Glomerular endothelial cell (primary cell): Measurements from ENCODE around the gene CFAP157. TPM values are rescaled to one million over a fixed set of nuclear protein-coding genes. Genes with fewer than 3 reads are reported as not detected.

Source experiments
- DNase-seq: peaks from one replicate; pipeline ENCODE4 v3.0.0-alpha.2; 2011; ENCODE audit warnings: low read depth, low spot score; ENCODE audit errors: extremely low read depth
- total RNA-seq: library from RNA; depleted of rRNA; stranded (reverse); fragments of >200 nt; gene quantifications from 2 replicates; pipeline ENCODE4 v1.2.3, GENCODE V29; 2015

CFAP157 gene
- total RNA-seq, 1 donor from 2014 or later: not detected

DNA sequence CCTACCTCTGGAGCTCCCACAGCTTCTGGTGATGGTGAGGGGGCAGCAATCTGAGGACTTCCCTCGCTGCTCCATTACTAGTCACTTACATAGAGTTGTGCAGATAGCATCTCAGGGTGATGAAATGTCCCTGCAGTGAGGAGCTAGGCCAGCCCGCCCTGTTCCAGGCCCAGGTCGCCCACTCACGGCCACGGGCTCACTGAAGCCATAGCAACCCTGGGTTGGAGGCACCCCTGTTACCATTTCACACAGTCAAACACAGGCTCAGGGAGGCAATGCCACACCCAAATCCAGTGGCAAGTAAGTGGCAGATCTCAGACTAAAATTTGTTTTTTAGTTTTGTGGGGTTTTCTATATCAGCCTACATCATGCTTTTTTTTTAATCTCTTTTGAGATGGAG, 52.1 kb downstream of the CFAP157 start:
- DNase-seq: no peak

DNA sequence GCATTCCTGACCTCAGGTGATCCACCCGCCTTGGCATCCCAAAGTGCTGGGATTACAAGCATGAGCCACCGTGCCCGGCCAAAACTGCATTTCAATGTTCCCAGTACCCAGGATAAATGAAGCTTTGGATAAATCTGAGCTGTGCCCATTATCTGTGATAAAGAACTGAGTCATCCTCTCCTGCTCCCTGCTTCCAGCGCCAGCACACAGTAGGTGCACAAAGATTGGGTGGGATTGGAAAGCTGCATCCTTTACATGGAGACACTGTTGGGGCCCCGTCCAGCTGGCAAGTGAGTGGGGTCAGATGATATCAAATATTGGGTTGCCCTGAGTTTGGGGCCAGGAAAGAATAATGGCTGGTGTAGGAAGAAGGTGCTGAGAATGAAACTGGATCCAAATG, 54.3 kb downstream of the CFAP157 start:
- no peak for DNase-seq

DNA sequence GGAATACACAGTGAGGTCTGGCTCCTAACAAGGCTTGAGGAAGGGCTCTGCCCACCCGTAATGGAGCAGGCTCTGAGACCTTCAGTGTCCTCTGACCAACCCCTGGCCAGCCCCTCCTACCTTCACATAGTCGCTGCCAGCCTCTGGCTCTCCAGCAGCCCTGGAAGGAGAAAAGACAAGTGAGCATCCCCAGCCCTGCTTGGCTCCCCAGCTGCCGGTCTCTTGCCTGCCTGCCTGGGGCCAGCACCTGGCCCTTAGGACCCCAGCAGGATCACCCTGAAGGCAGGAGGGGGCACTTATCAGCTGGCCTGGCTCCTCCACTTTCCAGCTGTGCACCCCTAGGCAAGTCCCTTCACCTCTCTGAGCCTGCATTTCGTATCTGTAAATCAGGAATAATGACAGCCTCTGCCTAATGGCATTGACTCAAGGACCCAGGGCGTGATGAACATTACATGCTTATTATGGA, 54.7 kb downstream of the CFAP157 start:
- no peak for DNase-seq

DNA sequence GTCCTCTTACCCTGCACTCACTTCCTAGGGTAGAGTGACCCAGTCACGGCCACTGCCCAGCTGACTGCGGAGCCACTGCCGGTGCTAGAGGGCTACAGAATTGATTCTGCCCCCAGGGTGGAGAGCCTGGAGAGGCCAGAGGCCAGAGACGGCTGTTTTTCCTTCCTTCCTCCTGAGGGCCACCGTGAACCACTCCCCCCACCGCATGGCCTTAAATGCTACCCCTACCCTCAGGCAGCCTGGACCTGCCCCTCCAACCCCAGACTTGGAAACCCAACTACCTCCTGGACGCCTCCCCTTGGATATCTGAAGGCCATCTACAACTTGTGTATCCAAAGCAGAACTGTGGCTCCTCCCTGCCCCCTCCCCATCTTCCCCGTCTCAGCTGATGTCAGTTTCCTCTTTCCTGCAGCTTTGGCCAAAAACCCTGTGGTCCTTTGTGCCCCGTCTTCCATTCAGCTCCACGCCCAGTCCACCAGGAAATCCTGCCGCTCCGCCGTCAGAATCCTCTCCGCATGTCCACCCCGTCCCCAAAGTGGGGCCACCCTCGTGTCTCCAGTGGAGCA, 55.4 kb downstream of the CFAP157 start:
- DNase-seq: no peak

DNA sequence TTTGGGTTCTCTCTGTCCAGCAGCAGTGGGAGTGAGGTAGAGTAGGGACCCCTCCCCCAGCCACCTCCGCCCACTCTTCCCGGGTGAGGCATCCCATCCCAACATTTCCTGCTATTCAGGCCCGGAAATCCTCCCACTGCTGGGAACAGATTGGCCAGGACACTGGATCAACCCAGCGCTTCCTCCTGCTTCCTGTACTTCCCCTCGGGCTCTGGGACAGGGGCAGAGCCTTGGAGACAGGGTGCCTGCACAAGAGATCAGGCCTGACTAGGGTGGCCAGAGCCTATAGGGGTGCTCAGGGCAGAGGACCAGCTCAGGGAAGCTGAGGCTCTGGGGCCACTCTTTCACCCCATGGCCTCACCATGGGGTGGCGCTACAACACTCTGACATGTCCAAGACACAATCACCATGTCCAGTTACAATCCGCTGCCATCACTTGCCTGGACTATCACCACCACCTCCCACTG, 57.2 kb downstream of the CFAP157 start:
- DNase-seq: no peak

DNA sequence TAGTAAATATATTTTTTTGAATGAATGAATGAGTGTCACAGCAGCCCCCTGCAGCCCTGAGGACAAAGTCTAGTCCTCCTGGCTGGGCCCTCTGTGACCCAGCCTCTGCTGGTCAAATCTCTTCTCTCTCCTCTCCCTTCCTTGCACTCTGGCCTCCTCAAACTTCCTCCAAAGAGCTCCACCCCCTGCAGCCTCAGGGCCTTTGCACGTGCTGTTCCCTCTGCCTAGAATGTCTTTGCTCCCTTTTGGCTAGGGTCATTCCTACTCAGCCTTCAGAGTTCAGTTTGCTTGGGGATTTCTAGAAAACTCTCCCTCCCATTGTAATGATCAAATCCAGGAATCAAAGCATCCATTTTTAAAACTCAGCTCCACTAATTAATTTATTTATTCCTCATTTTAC, 58.6 kb downstream of the CFAP157 start:
- DNase-seq: no peak

Other genes starting within 250 kb of the CFAP157 start
- 53.1 and 56.3 TPM in 2 replicates for gene STXBP1, start 94.7 kb upstream of the CFAP157 start, total RNA-seq
- 46.5 and 51.4 TPM in 2 replicates for gene PTRH1, start 8.7 kb downstream of the CFAP157 start, total RNA-seq
- not detected in 2 replicates for gene TTC16, start 9.1 kb downstream of the CFAP157 start, total RNA-seq
- gene TOR2A, start 28.3 kb downstream of the CFAP157 start, total RNA-seq: 18.2 and 21.9 TPM in 2 replicates
- 94.0 and 160 TPM in 2 replicates for gene SH2D3C, start 71.7 kb downstream of the CFAP157 start, total RNA-seq
- 110 and 146 TPM in 2 replicates for gene CDK9, start 79.0 kb downstream of the CFAP157 start, total RNA-seq
- gene FPGS, start 95.9 kb downstream of the CFAP157 start, total RNA-seq: 72.6 and 91.9 TPM in 2 replicates
- gene ENG, start 147.7 kb downstream of the CFAP157 start, total RNA-seq: 469 and 565 TPM in 2 replicates
- gene AK1, start 170.7 kb downstream of the CFAP157 start, total RNA-seq: 80.6 and 88.4 TPM in 2 replicates
- 70.4 and 72.0 TPM in 2 replicates for gene ST6GALNAC6, start 192.6 kb downstream of the CFAP157 start, total RNA-seq
- 59.7 and 80.3 TPM in 2 replicates for gene ST6GALNAC4, start 210.1 kb downstream of the CFAP157 start, total RNA-seq
- 3.0 and 3.9 TPM in 2 replicates for gene PIP5KL1, start 223.8 kb downstream of the CFAP157 start, total RNA-seq
- gene DPM2, start 230.9 kb downstream of the CFAP157 start, total RNA-seq: 19.7 and 28.6 TPM in 2 replicates